Stimulated activated CD8-positive, alpha-beta memory T cell treated with anti-CD3 and anti-CD28 coated beads, Interleukin-7, amount 100 ng/mL, for 24 hours (primary cell): ENCODE measurements around the gene ARF1.
"Not testable (repeated sequence)": the region's sequence is repeated elsewhere in the genome, so short reads cannot be mapped to it uniquely, and the experiment has no call there.

Experiments used
- DNase-seq: peaks from one replicate; pipeline ENCODE4 v3.0.0-alpha.2; 2020; ENCODE audit warnings: low read depth

Gene ARF1

DNA sequence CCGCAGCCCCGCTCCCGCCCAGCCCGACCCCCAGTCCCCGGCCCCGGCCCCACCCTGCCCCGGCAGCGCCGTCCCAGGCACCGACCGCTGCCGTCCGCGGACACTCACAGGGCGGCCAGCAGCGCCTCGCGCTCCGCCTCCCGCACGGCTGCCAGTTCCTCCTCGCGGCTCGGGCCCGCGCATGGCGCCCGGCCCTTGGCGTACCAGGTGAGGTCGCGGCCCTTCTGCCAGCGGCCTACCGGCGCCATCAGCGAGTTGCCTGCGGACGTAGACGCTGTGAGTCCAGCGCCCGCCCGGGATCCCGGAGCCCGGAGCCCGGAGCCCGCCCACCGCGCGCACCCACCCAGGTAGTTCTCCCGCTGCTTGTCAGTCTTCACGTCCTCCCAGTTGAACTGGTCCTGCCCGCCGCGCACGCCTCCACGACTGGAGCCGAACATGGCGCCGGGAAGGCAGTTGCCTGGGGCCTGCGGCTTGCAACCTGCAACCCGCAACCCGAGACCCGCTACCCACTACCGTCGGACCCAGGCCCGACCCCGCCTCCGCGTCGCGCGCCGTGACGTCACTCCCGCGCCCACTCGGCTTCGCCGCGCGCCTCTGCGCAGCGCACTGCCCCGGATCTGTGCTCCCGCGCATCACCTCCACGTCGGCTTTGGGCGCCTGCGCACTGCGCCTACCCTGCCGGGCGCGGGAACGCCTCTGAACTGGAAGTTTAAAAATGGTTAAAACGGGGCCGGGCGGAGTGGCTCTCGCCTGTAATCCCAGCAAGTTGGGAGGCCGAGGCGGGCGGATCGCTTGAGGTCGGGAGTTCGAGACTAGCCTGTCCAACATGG, 20.5 kb downstream of the ARF1 start, which contains the start of gene C1orf35:
Gene C1orf35, minus strand, starts transcription at position 535 of the 830 bp plus-strand sequence. Its CDS starts 98 bp downstream, at position 437.
- DNase-seq: peak; percentile 93

GRCh38 chr1:228104526-228105269, 22.2 kb downstream of the ARF1 start:
- DNase-seq: no peak

GRCh38 chr1:228105270-228105995, 22.9 kb downstream of the ARF1 start:
- DNase-seq: no peak

- no peak for DNase-seq
These were observed 23.7 kb downstream of the ARF1 start for GRCh38 chr1:228105996-228106799.

GRCh38 chr1:228106800-228107054, 24.2 kb downstream of the ARF1 start:
- DNase-seq: no peak

- DNase-seq: no peak
These were observed 25.1 kb downstream of the ARF1 start for GRCh38 chr1:228107636-228108035.

DNA sequence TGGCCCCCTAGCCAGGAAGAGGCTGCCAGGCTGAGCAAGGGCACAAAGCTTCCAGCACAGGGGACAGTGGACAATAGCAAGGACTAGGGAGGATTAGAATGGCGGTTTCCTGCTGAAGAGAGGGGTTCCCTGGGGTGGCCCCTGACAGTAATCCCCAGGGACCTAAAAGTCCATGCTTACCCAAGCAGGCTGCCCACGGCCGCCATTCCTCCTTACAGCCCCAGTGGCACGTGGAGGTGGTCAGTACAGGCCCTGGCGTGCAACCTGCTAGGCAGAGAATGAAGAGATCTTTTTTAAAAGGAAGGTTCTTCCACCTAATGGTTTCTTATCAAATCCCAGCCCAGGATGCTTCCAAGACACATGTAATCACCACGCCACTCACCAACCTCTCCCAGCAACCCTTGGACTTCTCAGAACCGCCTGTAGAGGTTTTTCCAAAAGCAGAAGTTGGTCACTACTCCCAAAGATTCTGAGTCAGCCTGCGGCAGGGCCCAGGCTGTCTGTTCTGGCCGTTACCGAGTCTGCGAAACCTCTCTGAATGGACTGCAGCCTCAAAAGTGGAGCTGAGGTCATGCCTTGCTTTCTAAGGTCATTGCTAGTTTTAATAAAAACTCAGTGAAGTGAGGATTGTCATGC, 25.7 kb downstream of the ARF1 start:
- DNase-seq: no peak

GRCh38 chr1:228108742-228109072, 26.2 kb downstream of the ARF1 start:
- DNase-seq: no peak

DNA sequence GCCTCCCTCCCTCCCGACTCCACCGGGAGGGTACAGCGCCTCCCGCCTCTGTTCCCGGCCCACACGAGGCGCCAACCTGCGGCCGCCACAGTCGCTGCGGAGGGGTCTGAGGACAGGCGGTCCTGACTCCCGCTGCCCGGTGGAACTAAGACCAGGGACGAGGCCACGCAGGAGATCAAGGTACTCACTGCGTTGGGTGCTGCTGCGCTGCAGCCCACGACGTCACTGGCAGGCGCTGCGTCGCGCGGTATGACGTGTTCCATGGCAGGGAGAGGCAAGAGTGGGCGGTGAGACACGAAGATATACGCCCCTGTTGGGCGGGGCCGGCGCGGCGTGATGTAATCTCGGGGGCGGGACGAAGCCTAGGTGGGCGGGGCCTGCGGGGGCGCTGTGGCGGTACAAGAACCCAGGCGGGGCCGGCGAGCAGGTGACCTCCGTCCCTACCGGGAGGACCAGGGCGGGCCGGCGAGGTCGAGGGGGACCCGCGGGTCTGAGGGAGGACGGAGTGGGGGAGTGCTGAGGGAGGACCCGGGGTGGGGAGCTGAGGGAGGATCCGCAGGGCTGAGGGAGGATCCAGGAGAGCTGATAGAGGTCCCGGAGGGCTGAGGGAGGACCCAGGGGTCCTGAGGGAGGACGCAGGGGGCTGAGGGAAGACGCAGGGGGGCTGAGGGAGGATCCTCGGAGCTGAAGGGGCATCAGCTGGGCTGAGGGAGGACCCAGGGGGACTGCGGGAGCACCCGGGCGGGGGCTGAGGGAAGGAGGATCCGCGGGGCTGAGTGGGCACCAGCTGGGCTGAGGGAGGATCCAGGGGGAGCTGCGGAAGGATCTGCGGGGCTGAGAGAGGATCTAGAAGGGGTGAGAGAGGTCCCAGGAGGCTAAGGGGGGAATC, 26.8 kb downstream of the ARF1 start, which contains the start of gene MRPL55:
Gene MRPL55, minus strand, starts transcription at position 227 of the 889 bp plus-strand sequence. CDS start 1,039 bp downstream, outside the sequence.
- DNase-seq: peak; percentile 98

DNA sequence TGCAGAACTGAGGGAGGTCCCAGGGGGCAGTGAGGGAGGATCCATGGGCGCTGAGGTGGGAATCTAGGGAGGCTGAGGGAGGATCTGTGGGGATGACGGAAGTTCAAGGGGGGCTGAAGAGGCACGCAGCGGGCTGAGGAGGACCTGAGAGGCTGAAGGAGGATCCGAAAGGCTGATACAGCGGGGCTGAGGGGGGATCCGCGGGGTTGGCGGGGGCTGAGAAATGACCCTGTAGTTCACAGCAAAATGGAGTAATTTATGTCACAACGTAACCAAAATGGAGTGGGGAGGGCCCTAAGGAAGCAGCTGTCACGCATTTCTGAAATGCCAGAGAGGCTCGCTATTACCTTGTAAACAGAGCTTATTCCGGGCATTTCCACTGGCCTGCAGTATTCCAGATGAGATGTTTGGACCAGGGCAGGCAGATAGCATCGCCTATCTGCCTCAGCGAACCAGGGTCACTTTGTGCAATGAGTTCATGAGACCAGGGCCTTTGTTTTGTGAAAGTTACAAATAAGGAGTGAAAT, 27.5 kb downstream of the ARF1 start:
- DNase-seq: no peak

DNA sequence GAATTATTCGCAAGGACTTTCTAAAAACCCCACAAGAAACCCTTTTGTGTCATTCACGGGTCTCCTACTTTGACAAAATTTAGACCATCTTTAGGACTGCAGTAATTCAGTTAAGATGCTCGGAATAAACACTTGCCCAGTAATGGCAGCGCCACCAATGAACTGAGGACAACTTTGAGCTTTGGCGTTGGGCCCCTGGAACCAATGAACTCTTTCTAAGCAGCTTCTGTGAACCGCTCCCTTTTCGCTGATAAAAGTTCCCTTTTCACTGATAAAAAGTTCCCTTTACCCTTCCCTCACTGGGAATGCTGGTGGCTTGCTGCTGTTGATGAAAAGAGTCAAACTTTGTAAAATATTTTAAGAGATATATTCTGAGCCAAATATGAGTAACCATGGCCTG, 28.0 kb downstream of the ARF1 start:
- no peak for DNase-seq

- DNase-seq: not testable (repeated sequence)
These were observed 28.8 kb downstream of the ARF1 start for GRCh38 chr1:228111315-228111714.

GRCh38 chr1:228112167-228112566, 29.7 kb downstream of the ARF1 start:
- no peak for DNase-seq

DNA sequence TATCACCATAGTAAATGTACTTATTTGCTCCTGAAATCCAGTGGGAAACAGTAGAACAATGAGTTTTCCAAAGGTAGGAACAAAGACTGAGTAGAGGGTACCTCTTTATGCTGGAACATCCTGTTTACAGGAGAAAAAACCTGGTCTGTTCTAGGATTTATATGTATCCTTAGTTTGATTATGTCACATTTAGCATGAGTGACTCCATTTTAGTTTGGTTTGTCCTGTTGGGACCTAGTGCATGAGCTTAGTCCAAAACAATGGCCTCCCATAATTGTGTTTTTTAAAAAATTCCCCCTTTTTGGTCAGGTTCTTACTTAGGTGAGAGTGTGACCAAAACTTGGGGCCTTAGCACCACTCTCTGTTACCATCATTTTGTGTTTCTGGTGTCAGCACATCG, 30.1 kb downstream of the ARF1 start:
- DNase-seq: no peak

DNA sequence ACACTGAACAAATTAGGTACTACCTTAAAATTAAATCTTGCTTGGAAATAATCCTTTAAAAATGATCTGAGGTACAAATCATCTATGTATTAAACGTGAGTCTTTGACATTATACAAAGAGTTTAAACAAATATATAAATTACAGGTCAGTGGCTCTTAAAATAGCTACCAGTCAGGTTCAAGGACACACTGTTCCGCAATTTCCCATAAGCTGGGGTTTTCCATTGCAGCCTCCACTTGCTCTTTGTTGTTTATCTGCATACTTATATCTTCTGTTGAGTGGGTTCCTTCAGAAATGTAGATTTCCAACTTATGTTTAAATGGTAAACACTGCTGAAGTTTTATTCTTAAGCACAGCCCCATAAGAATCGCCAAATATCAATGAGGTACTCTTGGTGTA, 32.3 kb downstream of the ARF1 start:
- no peak for DNase-seq

- DNase-seq: no peak
These were observed 34.8 kb downstream of the ARF1 start for GRCh38 chr1:228117335-228117734.

DNA sequence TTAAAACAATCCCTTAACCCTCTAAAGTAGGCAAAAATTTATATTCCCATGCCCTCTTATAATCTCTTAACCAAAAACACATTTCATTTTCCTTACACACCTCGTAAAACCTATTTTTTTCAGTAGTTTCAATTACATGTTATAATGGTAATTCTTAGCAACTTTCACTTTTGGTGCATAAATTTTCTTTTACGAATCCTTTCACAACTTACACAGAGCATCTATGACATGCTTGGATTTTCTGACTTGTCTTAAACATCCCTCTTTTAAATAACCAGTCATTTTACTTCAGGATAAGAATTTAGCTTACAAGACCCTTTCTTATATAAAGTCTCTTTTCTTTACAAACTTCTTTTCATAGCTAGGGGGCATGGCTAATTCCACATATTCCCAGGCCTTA, 35.5 kb downstream of the ARF1 start:
- no peak for DNase-seq

DNA sequence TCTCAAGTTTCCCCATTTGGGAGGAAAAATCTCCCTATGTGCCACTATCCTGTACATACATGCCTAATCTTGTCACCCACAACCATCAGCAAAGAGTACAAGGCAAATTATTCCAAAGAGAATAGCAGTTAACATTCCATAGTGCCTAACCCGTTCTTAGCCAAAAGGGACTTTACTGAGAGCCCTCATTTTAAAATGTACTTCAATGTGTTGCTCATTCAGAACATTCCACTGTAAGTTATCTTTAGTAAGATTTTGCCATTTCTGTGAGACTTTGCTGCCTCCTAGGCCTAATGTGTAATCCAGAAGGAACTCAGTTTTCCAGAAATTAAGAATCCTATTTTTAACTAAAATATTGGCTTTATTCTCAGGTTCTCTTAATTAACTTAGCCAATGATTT, 37.8 kb downstream of the ARF1 start:
- no peak for DNase-seq

GRCh38 chr1:228120857-228121489, 38.5 kb downstream of the ARF1 start:
- DNase-seq: no peak
